Suppressor macrophage (primary cell): ENCODE measurements around the gene IQGAP1.

Experiments
- DNase-seq, 4 experiments: peaks; one replicate each; pipeline ENCODE4 v3.0.0-alpha.2; 2020 to 2022

IQGAP1 gene

DNA sequence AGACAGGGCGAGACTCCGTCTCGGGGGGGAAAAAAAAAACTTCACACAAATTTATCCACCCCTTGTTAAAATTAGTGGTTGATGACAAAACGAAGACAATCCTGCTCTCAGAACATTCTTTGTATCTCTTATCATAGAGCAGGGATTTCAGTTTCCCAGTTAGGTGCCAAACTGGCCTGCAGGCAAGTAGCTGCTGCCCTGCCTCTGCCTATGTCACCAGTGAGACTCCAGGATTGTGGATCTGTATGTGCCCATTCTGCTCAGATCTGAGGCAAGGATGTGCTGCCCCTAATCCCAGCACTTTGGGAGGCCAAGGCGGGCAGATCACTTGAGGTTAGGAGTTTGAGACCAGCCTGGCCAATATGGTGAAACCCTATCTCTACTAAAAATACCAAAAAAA, 54.4 kb downstream of the IQGAP1 start:
- no peak for DNase-seq

DNA sequence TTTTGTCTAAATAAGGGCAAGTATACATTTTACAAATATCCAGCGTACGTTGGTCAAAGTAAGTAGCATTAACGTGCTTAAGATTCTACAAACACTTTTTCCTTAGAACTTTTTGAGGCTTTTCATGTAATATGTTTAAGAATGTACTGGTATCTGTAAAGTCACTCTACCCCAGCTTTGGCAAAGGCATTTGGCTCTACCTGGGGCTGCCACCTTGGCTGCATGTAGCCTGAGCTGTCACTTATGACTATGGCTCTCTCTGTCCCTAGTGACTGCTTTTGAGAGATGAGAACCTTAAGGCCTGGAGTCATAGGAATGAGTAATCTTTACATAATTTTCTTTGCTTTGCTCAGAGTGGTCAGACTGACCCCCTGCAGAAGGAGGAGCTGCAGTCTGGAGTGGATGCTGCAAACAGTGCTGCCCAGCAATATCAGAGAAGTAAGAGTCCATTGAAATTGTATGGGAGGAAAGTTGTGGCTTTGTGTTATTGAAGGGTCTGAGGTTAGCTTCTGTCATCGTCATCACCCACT, 61.2 kb downstream of the IQGAP1 start:
- DNase-seq = no peak

DNA sequence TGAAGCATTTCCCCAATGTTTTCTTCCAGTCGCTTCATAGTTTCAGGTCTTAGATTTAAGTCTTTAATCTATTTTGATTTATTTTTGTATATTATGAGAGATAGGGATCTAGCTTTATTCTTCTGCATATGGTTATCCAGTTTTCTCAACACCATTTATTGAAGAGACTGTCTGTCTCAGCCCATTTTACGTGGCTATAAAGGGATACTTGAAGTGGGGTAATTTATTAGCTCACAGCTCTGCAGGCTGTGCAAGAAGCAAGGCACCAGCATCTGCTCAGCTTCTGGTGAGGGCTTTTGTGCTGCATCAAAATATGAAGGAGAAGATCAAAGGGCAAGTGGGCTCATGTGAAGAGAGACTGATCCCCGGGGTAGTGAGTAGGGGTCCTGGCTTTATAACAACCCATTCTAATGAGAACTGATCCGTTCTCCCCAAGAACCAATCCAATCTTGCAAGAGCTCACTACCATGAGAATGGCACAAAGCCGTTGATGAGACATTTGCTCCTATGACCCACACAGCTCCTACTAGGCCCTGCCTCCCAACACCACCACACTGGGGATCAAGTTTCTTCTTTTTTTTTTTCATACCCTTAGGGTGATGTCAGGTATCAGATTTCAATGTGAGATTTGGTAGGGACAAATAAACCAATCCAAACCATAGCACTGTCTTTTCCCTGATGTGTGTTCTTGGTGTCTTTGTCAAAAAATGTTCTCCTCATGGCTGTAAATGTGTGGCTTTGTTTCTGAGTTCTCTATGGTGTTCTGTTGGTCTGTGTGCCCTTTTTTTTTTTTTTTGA, 63.2 kb downstream of the IQGAP1 start:
- no peak for DNase-seq

DNA sequence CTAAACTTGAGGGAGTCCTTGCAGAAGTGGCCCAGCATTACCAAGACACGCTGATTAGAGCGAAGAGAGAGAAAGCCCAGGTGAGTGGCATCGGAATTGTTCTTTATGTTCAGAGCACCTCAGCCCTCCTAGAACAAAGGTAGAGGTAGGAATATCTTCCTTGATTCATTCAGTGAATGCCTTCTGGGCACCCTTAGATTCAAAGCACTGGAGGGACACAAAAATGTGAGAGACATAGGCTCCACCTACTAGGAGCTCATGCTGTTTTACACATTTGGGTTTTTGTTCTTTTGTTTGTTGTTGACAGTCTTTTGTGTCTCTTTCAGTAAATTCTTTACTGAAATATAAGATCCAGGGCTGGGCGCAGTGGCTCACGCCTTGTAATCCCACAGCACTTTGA, 68.2 kb downstream of the IQGAP1 start:
- DNase-seq = no peak

DNA sequence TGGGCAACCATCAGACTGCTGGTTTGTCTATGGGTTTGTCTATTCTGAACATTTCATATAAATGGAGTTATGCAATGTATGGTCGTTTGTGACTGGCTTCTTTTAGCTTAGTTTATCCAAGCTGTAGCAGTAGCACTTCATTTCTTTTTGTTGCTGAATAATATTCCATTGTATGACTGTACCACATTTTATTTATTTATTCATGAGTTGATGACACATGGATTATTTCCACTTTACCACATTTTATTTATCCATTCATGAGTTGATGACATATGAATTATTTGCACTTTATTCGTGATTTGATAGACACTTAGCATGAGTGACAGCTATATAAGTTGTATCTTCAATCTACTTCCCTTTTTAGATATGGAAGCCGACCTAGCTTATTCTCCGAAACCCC, 70.0 kb downstream of the IQGAP1 start:
- DNase-seq = no peak

DNA sequence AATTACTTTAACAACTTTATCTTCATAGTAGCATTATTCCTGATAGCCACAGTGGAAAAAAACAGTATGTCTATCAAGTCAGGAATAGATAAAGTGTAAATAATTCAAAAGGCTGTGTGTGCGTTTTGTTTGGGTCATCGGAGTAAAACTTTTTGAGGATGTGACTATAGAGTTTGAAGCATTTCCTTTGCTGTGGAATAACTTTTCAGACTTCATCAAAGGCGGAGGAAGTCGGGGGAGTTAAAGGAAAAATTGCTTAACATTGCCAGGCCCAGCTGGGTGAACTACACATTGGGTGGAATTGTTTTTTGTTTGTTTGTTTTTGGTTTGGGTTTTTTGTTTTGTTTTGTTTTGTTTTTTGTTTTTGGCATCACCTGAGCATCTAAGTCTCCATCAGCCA, 71.3 kb downstream of the IQGAP1 start:
- DNase-seq = peak; percentile 11 to 55 (median 41)

DNA sequence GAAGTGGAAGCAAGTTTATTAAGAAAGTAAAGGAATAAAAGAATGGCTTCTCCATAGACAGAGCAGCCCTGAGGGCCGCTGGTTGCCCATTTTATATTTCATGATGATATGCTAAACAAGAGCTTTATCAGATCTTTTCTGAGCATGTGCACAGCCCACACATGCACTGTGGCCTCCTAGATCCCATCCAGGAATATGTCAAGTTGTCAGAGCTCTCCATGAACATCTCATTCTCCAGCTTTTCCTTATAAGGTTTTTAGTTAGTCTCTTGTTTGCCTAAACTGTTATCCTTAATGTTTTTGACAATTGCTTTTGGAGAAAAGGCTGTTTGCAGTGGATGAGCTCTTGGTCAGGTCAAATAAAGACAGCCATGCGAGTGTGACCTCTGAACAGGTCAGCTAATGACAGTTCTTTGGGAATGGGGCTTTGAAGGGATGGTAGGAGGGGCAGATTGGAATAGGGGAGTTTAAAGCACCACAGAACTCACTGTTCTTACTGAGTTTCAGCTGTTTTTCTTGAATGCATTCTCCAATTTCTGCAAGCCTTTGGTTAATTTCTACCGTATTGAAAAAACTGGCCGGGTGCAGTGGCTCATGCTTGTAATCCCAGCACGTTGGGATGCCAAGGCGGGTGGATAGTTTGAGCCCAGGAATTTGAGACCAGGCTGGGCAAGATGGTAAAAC, 72.2 kb downstream of the IQGAP1 start:
- DNase-seq = no peak

DNA sequence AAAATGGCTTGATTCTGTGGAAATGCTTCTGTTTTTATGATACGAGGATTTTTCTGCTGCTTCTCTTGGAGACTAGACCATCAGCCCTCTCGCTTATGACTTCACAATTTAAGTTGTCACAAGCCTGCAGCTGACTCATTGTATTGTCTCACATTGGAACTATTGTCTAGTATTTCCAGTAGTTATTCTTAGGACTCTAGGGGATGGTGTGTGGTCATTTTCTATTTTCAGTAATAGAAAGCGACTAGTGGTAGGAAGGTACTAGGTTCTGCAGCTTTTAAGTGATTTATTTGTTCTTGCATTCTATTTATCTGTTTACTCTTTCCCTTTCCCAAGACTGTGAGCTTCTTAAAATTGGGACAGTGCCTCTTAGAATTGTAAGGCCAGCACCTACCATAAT, 75.3 kb downstream of the IQGAP1 start:
- DNase-seq = peak; percentile 44 to 84 (median 64)

DNA sequence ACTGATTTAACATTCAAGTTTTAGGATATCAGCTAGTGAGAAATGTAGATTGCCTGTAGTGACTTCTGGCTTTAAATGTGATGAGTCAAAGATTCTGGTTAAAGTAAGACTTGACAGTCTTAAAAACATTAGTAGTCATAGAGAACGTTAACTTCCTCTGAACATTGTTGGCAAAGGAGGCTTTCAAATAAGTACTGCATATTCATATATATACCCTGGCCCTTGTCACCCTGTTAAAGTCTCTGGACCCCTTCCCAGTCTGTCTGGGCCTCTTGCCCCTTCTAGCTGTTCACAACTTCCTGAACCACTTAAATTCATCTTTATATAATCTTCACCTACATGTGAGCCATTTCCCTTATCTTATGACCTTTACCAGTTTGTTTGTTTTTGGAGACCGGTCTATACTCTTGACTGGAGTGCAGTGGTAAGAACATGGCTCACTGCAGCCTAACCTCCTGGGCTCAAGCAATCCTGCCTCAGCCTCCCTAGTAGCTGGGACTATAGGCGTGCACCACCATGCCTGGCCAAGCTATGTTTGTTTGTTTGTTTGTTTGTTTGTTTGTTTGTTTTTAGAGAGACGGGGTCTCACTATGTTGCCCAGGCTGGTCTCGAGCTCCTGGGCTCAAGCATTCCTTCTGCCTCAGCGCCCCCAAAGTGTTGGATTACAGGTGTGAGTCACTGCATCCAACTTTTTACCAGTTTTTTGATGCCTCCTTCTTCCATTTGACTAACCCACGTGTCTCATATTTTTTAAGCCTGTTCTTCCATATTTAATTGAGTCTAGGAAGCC, 77.3 kb downstream of the IQGAP1 start:
- DNase-seq = no peak

DNA sequence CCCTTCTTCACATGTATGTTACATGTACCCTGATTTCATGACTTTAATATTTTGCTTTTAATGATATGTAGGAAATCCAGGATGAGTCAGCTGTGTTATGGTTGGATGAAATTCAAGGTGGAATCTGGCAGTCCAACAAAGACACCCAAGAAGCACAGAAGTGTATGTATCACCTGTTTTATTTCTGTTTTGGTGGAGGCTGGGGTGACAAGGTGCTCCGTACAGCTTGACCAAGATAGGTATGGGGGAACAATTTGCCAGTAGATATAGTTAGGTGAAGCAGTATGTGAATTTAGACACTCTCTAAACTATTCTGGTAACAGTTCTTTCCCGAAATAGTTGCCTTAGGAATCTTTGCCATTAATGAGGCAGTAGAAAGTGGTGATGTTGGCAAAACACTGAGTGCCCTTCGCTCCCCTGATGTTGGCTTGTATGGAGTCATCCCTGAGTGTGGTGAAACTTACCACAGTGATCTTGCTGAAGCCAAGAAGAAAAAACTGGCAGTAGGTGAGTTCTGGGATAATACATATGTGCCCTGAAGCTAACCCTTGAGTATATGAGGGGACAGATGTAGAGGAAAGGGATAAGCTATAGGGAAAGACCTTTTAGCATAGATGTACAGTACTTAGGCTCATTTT, 78.0 kb downstream of the IQGAP1 start:
- DNase-seq = no peak

DNA sequence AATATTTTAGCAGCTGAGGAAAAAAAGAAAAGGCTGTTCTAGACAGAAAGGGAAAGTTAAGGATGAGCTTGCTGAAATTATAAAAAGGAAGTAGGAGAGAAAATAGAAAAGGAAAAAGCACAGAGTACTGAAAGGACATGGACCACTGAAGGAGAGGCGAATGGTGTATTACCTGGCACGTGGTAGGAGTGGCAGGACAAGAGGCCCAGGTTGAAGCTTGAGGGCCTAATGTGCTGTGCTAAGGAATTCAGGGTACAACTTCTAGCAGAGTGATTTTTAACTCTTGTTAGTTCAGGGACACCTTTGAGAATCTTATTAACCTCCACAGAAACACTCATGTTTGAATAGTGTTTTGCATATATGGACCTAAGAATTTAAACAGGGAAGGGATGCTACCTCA, 81.7 kb downstream of the IQGAP1 start:
- DNase-seq = no peak

DNA sequence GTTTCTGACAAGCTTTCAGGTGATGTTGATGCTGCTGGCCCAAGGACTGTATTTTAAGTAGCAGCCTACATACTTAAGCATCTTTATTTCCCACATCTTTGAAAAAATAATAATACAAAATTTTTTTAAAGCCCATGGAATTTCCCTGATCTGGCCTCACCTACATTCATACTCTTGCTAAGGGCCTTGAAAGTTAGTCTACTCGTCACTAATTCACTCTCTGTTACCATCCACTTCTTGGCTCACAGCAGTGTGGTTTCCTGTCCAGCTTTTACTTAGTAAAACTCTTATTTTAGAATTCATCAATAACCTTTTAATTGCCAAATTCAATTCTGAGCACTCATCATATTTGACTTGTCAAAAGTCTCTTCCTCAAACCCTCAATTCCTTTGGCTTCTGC, 82.4 kb downstream of the IQGAP1 start:
- no peak for DNase-seq

DNA sequence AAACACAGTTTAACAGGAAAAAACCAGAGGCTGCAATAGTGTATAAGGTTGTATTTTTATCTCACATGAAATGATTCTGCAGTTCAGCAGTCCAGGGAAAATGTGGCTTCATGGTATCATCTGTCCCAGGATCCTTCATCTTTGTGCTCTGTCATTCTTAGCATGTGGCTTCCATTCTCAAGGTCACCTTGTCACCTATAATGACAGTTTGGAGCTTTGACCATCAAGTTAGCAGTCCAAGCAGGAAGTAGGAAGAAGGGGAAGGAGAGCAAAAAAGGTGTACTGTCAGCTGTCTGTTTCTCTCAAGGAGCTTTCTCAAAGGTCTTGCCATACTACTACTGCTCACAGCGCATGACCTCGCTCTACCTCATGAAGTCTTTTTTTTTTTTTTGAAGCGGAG, 83.1 kb downstream of the IQGAP1 start:
- DNase-seq = no peak

DNA sequence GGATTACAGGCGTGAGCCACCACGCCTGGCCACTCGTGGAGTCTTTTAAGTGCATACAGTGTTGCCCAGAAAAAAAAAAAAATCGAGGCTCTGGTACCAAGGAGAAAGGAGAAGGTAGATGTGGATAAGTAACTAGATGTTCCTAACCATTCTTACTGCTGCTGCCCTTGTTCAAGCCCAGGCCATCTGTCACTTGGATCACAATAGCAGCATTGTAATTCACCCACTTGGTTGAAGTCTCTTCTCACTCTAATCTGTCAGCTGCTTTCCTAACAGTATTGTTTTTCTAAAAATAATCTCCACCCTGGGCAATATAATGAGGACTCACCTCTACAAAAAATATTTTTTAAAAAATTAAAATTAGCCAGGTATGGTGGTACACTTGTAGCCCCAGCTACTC, 83.7 kb downstream of the IQGAP1 start:
- no peak for DNase-seq

DNA sequence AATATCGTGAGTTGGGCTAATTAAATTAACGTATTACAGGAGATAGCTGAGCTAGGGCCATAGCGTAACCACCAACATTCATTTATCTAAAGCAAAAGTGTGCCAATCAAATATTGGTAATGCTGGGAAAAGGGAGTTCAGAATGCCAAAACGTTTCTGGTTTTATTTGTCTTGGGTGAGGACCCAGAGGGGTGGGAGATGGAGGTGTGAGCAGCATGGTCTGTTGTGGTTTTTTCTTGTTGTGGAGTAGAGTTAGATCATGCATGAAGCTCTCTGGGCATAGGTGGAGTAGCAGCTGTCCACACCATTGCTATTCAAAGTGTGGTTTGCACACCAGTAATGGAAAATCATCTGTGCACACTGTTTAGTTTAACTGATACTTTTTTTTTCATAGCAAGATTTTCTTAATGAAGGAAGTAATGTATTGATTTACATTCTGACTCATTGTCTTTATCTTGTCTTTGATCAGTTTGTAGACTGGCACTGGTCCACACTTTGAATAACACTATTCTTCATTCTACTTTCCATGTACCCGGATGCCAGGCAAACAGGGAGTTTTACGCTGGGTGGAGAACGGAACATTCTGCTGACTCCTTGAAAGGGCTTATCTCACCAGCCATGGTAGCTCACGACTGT, 90.9 kb downstream of the IQGAP1 start:
- no peak for DNase-seq

DNA sequence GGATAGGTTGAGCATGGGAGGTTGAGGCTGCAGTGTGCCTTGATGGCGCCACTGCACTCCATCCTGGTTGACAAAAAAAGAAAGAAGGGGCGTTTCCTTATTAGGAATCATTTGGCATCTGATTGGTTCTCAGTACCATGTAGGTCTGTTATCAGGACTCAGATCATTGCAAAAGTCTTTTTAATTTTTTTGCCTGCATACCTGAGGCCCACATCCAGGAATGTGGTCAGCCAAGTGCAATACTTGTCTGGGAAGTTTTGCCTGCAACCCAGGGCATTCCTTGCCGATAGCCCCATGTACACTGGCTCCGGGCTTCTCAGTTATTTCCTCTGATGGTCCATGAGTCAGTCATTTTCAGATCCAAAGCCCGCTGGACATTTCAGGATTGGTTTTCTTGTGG, 91.6 kb downstream of the IQGAP1 start:
- no peak for DNase-seq

DNA sequence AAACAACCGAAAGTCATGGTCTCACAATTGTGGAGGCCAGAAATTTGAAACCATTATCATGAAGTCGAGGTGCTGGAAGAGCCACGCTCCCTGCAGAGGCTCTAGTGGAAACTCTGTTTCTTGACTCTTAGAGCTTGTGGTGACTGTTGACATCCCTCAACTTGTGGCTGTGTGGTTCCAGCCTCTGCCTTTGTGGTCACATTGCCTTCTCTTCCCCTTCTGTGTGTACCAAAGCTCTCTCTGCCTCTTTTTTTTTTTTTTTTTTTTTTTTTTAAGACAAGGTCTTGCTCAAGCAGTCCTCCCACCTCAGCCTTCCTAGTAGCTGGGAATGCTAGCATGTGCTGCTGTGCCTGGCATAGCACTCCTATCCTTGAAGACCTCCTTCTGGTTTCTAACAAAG, 93.0 kb downstream of the IQGAP1 start:
- peak; percentile 61 to 79 (median 78) for DNase-seq

DNA sequence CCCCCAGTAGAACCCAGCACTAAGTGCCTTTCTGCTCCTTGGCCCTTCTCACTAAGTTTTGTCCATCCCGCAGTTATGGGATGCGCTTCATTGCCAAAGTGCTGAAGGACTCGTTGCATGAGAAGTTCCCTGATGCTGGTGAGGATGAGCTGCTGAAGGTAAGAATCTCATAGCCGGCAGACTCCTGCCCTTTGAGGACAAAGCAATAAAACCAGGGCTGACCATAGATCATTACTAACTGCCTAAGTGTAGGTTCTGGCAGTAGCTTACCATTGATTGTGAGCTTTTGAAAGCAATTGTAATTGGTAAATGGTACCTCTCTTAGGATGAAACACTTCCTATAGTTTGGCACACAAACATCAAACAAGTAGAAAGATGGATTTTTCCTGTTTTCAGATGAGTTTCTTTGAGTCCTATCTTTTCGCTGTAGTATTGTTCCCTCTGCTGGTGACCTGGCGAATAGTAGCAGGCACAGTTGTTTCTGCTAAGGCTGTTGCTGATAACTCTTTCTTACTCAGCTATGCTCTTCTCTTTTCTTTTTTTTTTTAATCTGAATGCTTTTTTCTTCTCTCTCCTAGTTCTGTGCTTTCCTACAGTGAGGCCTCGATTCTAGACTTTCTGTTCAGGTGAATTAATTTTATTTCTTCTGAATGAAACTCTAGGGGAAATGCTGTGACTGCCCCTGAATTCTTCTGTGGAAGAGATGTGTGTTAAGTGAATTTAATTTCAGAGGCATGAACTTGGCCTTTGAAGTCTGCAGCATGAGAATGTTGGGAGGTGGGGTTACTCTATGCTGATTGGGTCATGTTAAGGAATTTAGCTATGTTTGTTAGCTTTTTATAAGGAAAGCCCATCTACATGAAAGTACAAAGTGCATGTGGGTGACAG, 94.3 kb downstream of the IQGAP1 start:
- DNase-seq = peak in 3 of 4 experiments; percentile 39 to 43 (median 41)

DNA sequence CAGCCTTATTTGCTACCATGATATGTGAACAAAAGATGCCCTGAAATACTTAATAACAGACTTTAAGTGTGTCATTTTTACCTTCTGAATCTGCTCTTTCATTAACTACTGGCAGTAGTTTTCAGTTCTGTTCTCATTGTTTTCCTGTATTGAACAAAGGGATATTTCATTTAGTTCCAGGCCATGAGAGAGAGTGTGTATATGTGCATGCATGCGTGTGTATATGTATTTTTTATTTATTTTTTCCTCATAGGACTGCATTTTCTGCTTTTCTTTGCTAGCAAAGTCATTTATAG, 94.9 kb downstream of the IQGAP1 start:
- no peak for DNase-seq

DNA sequence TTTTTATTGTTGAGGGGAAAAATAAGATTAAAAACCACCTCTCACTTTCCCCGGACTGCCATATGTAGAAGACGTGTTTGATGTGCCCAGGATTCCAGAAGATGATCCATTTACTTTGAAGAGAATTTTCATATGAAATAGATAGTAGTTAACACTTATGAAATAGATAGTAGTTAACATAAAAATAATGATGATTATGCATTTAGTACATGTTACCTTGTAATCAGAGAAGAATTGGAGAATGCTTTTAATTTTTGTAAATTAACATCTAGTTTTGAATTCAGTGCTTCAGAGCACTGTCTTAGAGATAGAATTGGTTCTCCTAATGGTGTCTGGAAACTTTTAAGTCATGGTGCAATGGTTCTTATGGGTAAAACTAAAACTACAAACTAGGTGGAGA, 95.6 kb downstream of the IQGAP1 start:
- no peak for DNase-seq

DNA sequence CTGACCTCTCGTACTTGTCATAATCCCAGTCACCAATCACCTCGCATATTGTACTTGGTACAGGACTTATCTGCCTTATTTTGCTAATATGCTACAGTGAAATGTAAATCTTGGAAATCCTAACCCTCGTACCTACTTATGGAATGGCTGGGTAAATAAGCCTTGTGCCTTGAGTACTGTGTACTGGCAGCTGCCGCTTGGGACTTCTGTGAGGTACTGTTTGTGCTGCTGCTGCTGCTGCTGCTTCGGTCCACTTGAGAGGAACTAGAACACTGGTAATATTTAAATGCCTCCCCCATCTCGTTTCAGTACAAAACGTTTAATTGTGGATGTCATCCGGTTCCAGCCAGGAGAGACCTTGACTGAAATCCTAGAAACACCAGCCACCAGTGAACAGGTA, 99.1 kb downstream of the IQGAP1 start:
- no peak for DNase-seq
